ENCODE data around the gene POLE. TPM values are rescaled to one million over a fixed set of nuclear protein-coding genes. Genes with fewer than 3 reads are reported as not detected.

The POLE gene
- total and polyA plus RNA-seq, 2 of the 4 experiments (the other 2 are of a cell fraction): 17.2 to 20.7 TPM

- H3K9me3 ChIP-seq (ENCODE audit: control insufficient read depth, insufficient read depth, low read length): no peaks in the 10 kb centered on the region
- no peaks in the 10 kb centered on the region for H3K79me1 ChIP-seq (ENCODE audit: low read depth in 1 of 2, low read length in 2 of 2)
- no peak for DNase-seq
- no peaks in the 10 kb centered on the region for H3K9me1 ChIP-seq (ENCODE audit: insufficient read depth, low read length)
- BruUV-seq (replicated peaks): no TSS peak
- no peak overlapping the region for H2BK20ac ChIP-seq (ENCODE audit: low read depth, low read length)
- H4K20me1 ChIP-seq (ENCODE audit: insufficient read depth, low read length): no peaks in the 10 kb centered on the region
- H2AK5ac ChIP-seq (ENCODE audit: low read depth, low read length): no peak overlapping the region
- H3K14ac ChIP-seq (replicated peaks; ENCODE audit: low read depth, low read length): no peak overlapping the region
- H4K8ac ChIP-seq (ENCODE audit: low read depth in 2 of 2, low read length in 2 of 2): no peak overlapping the region
- H3K27ac ChIP-seq (ENCODE audit: insufficient read depth, low read length): no peak overlapping the region
- H3K4me1 ChIP-seq (ENCODE audit: control insufficient read depth, insufficient read depth, low read length): no peaks in the 10 kb centered on the region
- H4K91ac ChIP-seq (ENCODE audit: insufficient read depth, low read depth, low read length): no peak overlapping the region
- H2BK120ac ChIP-seq (ENCODE audit: low read depth, low read length): no peak overlapping the region
- no peak overlapping the region for H2AK9ac ChIP-seq (replicated peaks; ENCODE audit: low read depth, low read length, poor library complexity)
- no peak overlapping the region for H2BK5ac ChIP-seq (ENCODE audit: low read depth, low read length, poor library complexity, severe bottlenecking)
- H3K9ac ChIP-seq (ENCODE audit: low read depth, low read length): no peak overlapping the region
- no peak overlapping the region for H2BK15ac ChIP-seq (ENCODE audit: low read depth, low read length)
- H2AFZ ChIP-seq (replicated peaks; ENCODE audit: low read length, poor library complexity): no peak overlapping the region
- H3K23ac ChIP-seq (ENCODE audit: low read depth, low read length): no peak overlapping the region
- H4K5ac ChIP-seq (ENCODE audit: low read depth, low read length): no peak overlapping the region
- dilution Hi-C loops (cut with HindIII; ENCODE audit: low sequenced_read_pairs, unreplicated experiment) (no loop called here), in situ Hi-C loops (cut with MboI; ENCODE audit: low sequenced_read_pairs) (no loop called here), intact Hi-C loops (cut with micrococcal nuclease) (no loop called here)
- ChIA-PET CTCF (no interaction called here), POLR2A (ENCODE audit: unreplicated experiment) (no interaction called here)
- 100% methylated on average over 1 of the region's 12 CpGs; no CpG with 5 or more reads in 1 of the 2 experiments for WGBS, 2 experiments (ENCODE audit: extremely low coverage in 2 of 2, insufficient read length in 1 of 2)
- no peak overlapping the region for H3K4me3 ChIP-seq (ENCODE audit: insufficient read depth, low read depth, low read length)
- H3K4ac ChIP-seq (ENCODE audit: low read depth, low read length): no peak overlapping the region
- ATAC-seq (ENCODE audit: low read depth): no peak
- no peak overlapping the region for H3K56ac ChIP-seq (ENCODE audit: extremely low read depth, insufficient read depth, low read length)
- no peak overlapping the region for H3K4me2 ChIP-seq (ENCODE audit: low read depth, low read length)
- no peak overlapping the region for H3K18ac ChIP-seq (ENCODE audit: low read depth, low read length)
- TF ChIP-seq MXI1 (IDR thresholded peaks at IDR 0.05; ENCODE audit: borderline replicate concordance, low read depth, low read length): no peak
- no peak for TF ChIP-seq POLR2A (IDR thresholded peaks at IDR 0.05; ENCODE audit: low read depth, low read length)
- TF ChIP-seq NFE2L2 (IDR thresholded peaks at IDR 0.05; ENCODE audit: low read depth, low read length): no peak
- no peak for TF ChIP-seq FOS (IDR thresholded peaks at IDR 0.05; ENCODE audit: low read depth, low read length)
- TF ChIP-seq BHLHE40 (IDR thresholded peaks at IDR 0.05; ENCODE audit: low read depth, low read length): no peak
- TF ChIP-seq, protein P1, sequence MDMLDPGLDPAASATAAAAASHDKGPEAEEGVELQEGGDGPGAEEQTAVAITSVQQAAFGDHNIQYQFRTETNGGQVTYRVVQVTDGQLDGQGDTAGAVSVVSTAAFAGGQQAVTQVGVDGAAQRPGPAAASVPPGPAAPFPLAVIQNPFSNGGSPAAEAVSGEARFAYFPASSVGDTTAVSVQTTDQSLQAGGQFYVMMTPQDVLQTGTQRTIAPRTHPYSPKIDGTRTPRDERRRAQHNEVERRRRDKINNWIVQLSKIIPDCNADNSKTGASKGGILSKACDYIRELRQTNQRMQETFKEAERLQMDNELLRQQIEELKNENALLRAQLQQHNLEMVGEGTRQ (IDR thresholded peaks at IDR 0.05; ENCODE audit: low read depth, low read length): no peak
- no peak for TF ChIP-seq MAZ (IDR thresholded peaks at IDR 0.05; ENCODE audit: borderline replicate concordance, low read depth, low read length)
- TF ChIP-seq, protein P2, sequence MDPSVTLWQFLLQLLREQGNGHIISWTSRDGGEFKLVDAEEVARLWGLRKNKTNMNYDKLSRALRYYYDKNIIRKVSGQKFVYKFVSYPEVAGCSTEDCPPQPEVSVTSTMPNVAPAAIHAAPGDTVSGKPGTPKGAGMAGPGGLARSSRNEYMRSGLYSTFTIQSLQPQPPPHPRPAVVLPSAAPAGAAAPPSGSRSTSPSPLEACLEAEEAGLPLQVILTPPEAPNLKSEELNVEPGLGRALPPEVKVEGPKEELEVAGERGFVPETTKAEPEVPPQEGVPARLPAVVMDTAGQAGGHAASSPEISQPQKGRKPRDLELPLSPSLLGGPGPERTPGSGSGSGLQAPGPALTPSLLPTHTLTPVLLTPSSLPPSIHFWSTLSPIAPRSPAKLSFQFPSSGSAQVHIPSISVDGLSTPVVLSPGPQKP (IDR thresholded peaks at IDR 0.05; ENCODE audit: borderline replicate concordance, low read depth, low read length): no peak
- TF ChIP-seq CHD1 (IDR thresholded peaks at IDR 0.05; ENCODE audit: low read depth, low read length): no peak
- TF ChIP-seq CEBPB (IDR thresholded peaks at IDR 0.05; ENCODE audit: low read depth, low read length): no peak
- no peak for TF ChIP-seq RAD21 (IDR thresholded peaks at IDR 0.05; ENCODE audit: low read length)
- no peak for TF ChIP-seq SMC3 (IDR thresholded peaks at IDR 0.05; ENCODE audit: low read depth, low read length)
- no peak for TF ChIP-seq RFX5 (IDR thresholded peaks at IDR 0.05; ENCODE audit: low read depth, low read length)
- H3K27me3 ChIP-seq (ENCODE audit: control insufficient read depth, insufficient read depth, low read length): no peaks in the 10 kb centered on the region
- H3K36me3 ChIP-seq (ENCODE audit: control insufficient read depth, insufficient read depth, low read length): peaks cover 37% of the 10 kb centered on the region
These were observed 107.4 kb downstream of the POLE start for GRCh38 chr12:132579744-132580143.

All from IMR-90 (cell line).